HG03457 (cell line): ENCODE measurements around the gene DEXI.
"Not testable (repeated sequence)": the region's sequence is repeated elsewhere in the genome, so short reads cannot be mapped to it uniquely, and the experiment has no call there.

Experiments
- ATAC-seq: cut with Tn5 transposase; IDR thresholded peaks from one replicate; pipeline ENCODE4 v1.9.1; 2021; ENCODE audit warnings: moderate number of reproducible peaks; ENCODE audit not compliant: unreplicated experiment

The DEXI gene

DNA sequence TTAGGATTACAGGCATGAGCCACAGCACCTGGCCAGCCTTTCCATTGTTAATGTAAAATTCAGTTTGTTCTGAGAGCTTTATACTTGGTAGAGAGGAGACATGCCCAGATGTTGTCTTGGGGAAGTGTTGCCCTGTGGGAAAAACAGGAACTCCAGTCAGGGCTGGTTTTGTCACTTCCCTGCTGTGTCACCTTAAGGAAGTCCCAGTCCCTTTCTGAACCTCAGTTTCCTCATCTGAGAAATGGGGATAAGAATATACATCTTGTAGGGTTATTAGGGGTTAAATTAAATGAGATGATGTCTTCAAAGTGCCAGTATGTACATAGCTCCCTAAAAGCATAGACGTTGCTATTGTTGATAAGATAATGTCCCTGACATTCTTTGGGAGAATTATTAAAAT, 27.3 kb upstream of the DEXI start:
- no peak for ATAC-seq

DNA sequence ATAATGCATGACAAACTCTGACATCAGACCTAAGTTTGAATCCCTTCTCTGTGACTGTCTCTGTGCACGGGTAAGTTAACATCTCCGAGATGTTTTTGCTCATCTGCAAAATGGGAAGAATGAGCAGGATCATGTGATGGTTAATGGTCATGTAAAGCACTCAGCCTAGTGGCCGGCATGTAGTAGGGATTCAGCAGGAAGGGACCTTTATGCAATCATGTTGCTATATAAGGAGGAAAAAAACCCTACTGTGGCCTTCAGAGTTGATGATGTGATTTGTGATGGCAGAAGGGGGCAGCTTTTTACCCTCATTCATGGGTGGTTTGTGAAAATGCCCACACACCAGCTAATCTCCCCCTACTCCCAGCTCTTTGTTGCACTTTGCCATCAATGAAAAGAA, 26.2 kb upstream of the DEXI start:
- ATAC-seq = no peak

DNA sequence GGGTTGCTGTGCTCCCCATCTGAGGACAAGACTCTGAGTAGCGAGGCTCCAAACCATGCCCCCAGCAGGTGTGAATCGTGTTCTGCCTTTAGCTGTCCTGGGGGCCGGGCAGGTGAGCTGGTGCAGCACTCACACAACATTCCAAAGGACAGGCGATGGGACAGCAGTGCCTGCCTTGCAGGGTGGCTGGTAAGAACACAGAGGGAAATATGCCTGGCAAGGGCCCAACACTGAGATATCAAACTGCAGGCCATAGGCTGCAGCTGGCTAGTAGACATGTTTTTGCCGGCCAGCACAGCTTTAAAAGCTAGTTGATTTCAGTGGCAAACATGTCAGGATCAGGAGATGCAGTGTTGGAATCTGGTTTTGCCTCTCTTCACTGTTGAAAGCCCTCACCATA, 25.7 kb upstream of the DEXI start:
- no peak for ATAC-seq

- ATAC-seq = not testable (repeated sequence)
Measured at GRCh38 chr16:10966559-10966958, 24.3 kb upstream of the DEXI start.

GRCh38 chr16:10966129-10966528, 23.9 kb upstream of the DEXI start:
- no peak for ATAC-seq

DNA sequence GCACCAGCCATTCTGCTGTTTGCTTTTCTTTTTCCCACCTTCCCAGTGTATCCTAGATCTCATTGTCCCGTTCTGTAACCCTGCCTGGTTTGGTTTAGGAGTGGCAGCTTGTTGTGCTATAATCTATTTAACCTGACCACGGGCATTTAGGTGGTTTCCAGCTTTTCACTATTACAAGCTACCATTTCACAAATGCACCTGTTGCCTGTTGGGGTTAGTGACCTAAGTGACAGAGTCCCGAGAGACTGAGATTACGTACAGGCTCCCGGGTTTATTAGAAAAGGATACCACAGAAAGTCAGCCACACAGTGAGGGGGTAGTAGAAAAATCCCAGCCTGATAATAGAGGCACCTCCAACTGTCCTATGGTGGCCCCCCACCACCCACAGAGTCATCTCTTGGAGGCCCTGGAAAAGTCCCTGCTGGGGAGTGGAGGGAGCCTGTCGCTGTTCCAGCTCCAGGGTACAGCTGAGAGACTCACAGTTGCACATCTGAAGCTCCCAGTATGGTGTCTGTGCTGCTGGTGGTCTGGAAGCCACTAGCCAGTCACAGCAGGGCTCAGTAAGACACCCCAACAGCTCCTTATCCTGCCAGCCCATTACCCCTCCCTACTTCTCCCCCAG, 23.3 kb upstream of the DEXI start:
- ATAC-seq = peak; percentile 60

DNA sequence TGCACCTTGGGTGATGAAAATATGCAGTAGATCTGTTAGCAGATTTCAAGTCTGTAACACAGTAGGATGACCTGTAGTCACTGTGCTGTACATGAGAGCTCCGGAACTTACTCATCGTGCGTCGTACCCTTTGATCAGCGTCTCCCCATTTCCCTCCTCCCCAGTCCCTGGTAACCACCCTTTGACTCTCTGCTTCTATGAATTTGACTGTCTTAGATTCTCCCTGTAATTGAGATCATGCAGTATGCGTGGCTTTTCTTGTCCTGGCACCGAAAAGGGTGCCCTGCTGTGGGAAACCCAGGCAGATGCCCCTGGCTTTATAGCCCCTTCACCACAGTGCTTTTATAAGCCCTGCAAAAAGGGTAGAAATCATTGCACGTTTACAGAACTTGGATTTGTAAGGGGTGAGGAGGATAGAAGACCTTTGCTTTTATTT, 22.6 kb upstream of the DEXI start:
- ATAC-seq = no peak

- no peak for ATAC-seq
Measured at GRCh38 chr16:10964039-10964890, 22.0 kb upstream of the DEXI start.

- no peak for ATAC-seq
Measured at GRCh38 chr16:10961231-10961630, 19.0 kb upstream of the DEXI start.

DNA sequence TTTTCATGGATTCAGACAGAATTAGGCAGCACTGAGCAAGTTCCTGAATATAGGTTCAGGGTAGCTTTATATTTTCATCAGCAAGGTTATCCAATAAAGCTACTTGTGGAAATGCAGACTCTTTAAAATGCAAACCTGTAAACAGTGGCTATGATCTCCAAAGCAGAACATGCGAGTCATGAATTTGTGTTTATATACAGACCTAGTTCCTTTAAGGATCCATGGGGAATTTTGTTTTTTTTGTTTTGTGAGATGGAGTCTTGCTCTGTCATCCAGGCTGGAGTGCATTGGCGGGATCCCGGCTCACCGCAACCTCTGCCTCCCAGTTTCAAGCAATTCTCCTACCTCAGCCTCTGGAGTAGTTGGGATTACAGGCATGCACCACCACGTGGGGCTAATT, 16.9 kb upstream of the DEXI start:
- no peak for ATAC-seq

GRCh38 chr16:10957771-10958482, 15.7 kb upstream of the DEXI start:
- no peak for ATAC-seq

- ATAC-seq = no peak
Measured at GRCh38 chr16:10954903-10955302, 12.6 kb upstream of the DEXI start.

DNA sequence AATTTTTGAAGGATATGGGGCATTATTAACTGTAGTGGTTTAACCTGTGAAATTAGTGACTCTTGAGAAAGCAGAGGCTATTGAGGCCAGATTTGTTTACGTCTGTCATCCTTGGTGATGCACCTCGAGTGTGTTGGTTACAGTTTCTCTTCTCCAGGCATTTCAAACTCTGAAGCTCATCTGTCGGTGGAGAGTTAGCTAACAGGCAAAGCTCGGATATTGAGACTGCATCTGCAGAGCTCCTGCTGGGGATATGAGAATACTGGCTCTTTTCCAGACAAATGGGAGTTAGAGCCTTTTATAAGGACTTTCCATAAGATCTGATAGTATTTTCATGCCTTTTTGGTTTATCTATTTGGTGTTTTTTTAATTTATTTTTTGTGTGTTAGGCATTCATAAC, 8.8 kb upstream of the DEXI start:
- ATAC-seq = no peak

DNA sequence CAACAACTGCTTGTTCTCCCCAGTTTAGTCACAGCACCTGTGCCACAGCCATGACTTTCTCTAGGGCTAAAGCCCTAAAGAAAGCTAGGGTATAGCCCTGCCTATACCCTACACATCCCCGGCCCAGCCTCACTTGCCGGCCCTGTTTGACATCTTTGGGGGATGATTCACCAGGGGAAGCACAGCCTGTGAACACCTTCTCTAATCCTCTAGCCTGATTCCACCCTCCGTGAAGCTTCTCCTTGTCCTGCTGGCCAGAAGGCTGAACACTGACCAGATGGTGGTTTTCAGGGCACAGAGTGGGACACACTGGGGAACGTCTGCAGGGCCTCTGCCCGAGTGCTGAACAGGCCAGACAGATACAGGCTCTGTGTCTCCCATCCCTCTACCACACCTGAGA, 8.1 kb upstream of the DEXI start:
- no peak for ATAC-seq

- ATAC-seq = peak; percentile 66
Measured at GRCh38 chr16:10949424-10949970, 7.2 kb upstream of the DEXI start.

- ATAC-seq = no peak
Measured at GRCh38 chr16:10947211-10947787, 5.0 kb upstream of the DEXI start.

DNA sequence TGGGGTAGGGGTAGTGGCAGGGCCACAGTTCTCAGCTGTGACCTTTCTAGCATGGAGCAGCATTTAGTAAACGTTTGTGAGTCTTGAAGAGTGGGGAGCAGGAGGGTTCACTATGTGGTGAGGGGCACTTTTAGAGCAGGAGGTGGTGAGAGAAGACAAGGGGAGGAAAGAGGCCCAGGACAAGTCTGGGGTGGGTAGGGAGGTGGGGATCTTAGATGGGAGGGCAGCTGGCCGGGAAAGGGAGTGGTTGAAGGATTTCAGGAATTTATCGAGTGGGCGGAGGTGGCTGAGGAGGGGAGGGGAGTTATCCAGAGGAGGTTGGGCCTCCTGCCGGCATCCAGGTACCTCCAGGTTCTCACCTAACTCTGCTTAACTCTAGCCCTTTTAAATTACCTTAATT, 4.0 kb upstream of the DEXI start:
- ATAC-seq = no peak

GRCh38 chr16:10945065-10945787, 3.0 kb upstream of the DEXI start:
- ATAC-seq = no peak

DNA sequence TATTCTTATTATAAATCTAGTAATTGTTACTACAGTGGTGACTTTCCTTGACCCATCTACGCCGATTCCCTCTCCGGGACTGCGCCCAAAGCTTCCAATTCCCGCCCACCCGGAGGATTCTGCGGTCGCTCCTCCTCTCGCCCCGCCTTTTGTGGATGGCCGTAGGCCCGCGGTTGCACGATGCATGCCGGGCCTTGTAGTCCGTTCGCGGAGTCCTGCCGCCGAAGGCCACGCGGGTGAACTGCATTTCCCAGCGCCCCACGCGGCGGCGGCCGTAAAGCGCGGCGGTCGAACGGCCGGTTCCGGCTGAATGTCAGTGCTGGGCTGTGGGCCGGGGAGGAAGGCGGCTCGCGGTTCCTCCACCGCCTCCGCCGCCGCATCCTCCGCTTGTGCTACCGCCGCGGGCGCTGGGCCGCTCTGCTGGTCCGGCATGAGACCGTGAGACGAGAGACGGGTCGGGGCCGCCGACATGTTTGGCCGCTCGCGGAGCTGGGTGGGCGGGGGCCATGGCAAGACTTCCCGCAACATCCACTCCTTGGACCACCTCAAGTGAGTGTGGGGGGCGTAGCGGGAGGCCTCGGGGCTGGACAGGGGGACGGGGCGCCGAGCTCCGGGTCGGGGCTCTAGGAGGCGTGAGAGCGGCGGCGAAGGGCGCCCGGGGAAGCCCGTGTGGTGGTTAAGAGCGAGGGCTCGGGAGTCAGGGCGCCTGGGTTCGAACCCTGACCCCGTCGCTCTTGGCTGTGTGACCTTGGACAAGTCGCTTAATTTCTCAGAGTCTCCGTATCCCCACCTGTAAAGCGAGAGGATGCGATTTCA, 2.2 kb upstream of the DEXI start, which contains the start of gene CLEC16A:
TSS of gene CLEC16A (plus strand) at position 316 of the 816 bp plus-strand sequence. CDS start at position 470, 154 bp downstream.
- peak; percentile 53 for ATAC-seq

GRCh38 chr16:10943064-10943353, 741 bp upstream of the DEXI start:
- no peak for ATAC-seq
